Measurements from ENCODE around the gene GABRB3. TPM values are rescaled to one million over a fixed set of nuclear protein-coding genes. Genes with fewer than 3 reads are reported as not detected.

GABRB3 gene
- total and polyA plus RNA-seq, 10 donors, result 0.09 to 7.0 (median 1.2) TPM

DNA sequence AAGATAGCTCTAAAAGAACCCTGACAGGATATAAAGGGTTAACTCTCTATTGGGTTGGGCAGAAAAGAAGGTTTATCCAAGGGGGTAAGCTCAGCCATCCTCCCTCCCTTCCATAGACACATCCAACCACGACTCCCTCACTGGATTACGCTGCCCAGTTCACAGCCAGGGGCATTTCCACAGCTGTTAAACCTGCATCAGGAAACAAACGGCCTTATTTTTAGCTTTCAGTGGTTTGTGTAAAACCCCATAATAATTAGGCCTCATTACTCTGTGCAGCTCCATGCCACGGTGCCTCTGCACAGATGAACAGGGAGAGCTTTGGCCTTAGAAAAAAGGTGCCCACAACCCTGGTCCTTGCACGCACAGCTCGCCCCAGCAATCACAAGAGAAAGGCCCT is 110.6 kb downstream of the GABRB3 start:
- Histone ChIP-seq H3K27ac (no peak overlapping the region), H3K4me1 (no peaks in the 10 kb centered on the region), H3K36me3 (no peaks in the 10 kb centered on the region), H3K4me3 (no peak overlapping the region), H3K9me3 (peaks cover 0 to 32% (median 4%) of the 10 kb centered on the region in 8 donors), H3K27me3 (replicated peaks in 1 of 7) (no peaks in the 10 kb centered on the region)
- TF ChIP-seq POLR2AphosphoS5 (IDR thresholded peaks at IDR 0.05), result no peak
- TF ChIP-seq, protein P1, sequence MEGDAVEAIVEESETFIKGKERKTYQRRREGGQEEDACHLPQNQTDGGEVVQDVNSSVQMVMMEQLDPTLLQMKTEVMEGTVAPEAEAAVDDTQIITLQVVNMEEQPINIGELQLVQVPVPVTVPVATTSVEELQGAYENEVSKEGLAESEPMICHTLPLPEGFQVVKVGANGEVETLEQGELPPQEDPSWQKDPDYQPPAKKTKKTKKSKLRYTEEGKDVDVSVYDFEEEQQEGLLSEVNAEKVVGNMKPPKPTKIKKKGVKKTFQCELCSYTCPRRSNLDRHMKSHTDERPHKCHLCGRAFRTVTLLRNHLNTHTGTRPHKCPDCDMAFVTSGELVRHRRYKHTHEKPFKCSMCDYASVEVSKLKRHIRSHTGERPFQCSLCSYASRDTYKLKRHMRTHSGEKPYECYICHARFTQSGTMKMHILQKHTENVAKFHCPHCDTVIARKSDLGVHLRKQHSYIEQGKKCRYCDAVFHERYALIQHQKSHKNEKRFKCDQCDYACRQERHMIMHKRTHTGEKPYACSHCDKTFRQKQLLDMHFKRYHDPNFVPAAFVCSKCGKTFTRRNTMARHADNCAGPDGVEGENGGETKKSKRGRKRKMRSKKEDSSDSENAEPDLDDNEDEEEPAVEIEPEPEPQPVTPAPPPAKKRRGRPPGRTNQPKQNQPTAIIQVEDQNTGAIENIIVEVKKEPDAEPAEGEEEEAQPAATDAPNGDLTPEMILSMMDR (IDR thresholded peaks at IDR 0.05 in 8 of 11, conservative IDR thresholded peaks at IDR 0.05 in 3 of 11), result no peak
- TF ChIP-seq POLR2A (IDR thresholded peaks at IDR 0.05), result no peak
- DNase-seq, result no peak
- intact Hi-C loops (cut with DNase I; ENCODE audit: low total_unique reads), result no loop called here
- 46 to 57% (median 53%) methylated on average over 6 of the region's 6 CpGs for WGBS, 5 donors

DNA sequence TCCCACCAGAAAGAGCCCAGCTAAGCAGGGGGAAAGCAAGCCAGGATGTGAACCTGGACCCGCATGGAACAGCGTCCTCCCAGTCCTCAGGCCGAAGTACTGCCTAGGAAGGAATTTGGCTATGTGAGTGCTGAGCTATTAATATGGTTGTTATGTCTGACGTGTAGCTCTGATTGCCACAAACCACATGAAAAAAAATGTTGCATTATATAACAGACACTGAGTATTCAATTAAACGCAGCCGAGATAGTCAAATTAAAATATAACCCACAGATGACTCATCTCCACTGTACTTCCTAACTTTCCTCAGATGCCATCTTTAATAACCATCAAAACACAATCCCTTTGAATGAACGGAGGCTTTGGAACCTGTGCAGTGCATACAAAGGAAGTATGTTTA is 111.1 kb downstream of the GABRB3 start:
- peaks cover 0 to 27% (median 5%) of the 10 kb centered on the region in 8 donors for H3K9me3 ChIP-seq
- no peak overlapping the region for H3K27ac ChIP-seq
- no peak for DNase-seq
- H3K36me3 ChIP-seq, result no peaks in the 10 kb centered on the region
- no peaks in the 10 kb centered on the region for H3K4me1 ChIP-seq
- WGBS, 5 donors, result 80 to 86% (median 83%) methylated on average over 7 of the region's 7 CpGs
- intact Hi-C loops (cut with DNase I; ENCODE audit: low total_unique reads), result no loop called here
- no peak overlapping the region for H3K4me3 ChIP-seq
- no peaks in the 10 kb centered on the region for H3K27me3 ChIP-seq (replicated peaks in 1 of 7)
- TF ChIP-seq POLR2A (IDR thresholded peaks at IDR 0.05) (no peak), POLR2AphosphoS5 (IDR thresholded peaks at IDR 0.05) (no peak)
- TF ChIP-seq, protein P1 (IDR thresholded peaks at IDR 0.05 in 8 of 11, conservative IDR thresholded peaks at IDR 0.05 in 3 of 11), result no peak

- intact Hi-C loops (cut with DNase I; ENCODE audit: low total_unique reads), result no loop called here
- Histone ChIP-seq H3K4me3 (no peak overlapping the region), H3K27me3 (replicated peaks in 1 of 7) (no peaks in the 10 kb centered on the region), H3K4me1 (no peaks in the 10 kb centered on the region), H3K27ac (no peak overlapping the region), H3K9me3 (peaks cover 0 to 30% (median 6%) of the 10 kb centered on the region in 8 donors), H3K36me3 (no peaks in the 10 kb centered on the region)
- no peak for DNase-seq
- TF ChIP-seq POLR2A (IDR thresholded peaks at IDR 0.05) (no peak), POLR2AphosphoS5 (IDR thresholded peaks at IDR 0.05) (no peak)
- TF ChIP-seq, protein P1 (IDR thresholded peaks at IDR 0.05 in 8 of 11, conservative IDR thresholded peaks at IDR 0.05 in 3 of 11), result no peak
- 78 to 93% (median 87%) methylated on average over 3 of the region's 3 CpGs for WGBS, 5 donors
Measured at GRCh38 chr15:26661107-26661506, 111.8 kb downstream of the GABRB3 start.

- no peaks in the 10 kb centered on the region for H3K4me1 ChIP-seq
- intact Hi-C loops (cut with DNase I; ENCODE audit: low total_unique reads), result no loop called here
- H3K36me3 ChIP-seq, result no peaks in the 10 kb centered on the region
- no peaks in the 10 kb centered on the region for H3K27me3 ChIP-seq (replicated peaks in 1 of 7)
- TF ChIP-seq POLR2A (IDR thresholded peaks at IDR 0.05) (no peak), POLR2AphosphoS5 (IDR thresholded peaks at IDR 0.05) (no peak)
- TF ChIP-seq, protein P1 (IDR thresholded peaks at IDR 0.05 in 8 of 11, conservative IDR thresholded peaks at IDR 0.05 in 3 of 11), result no peak
- peaks cover 0 to 32% (median 6%) of the 10 kb centered on the region in 8 donors for H3K9me3 ChIP-seq
- WGBS, 5 donors, result 70 to 81% (median 79%) methylated on average over 6 of the region's 6 CpGs
- no peak for DNase-seq
- H3K27ac ChIP-seq, result no peak overlapping the region
- no peak overlapping the region for H3K4me3 ChIP-seq
Measured at GRCh38 chr15:26660241-26660640, 112.6 kb downstream of the GABRB3 start.

Data from spleen (tissue), 11 donors.